ENCODE results near the gene KCNK2.

The KCNK2 gene

DNA sequence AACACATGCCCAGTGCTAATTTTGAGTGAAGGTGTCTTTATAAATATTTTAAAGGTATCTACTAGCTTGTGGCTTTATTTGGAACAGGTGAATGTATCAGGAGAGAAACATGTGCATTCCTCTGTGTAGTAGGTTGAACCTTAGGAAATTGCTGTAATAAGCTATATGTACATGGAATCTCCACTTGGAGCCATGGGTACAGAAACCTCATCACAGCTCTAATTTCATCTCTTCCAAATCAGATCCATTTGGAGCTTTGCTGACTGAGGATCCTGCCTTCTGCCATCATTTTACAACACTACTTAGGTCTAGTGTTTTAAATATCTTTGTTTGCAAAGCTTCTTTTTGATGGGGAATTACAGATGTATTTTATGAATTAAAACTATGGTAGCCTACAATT is 2.1 kb downstream of the KCNK2 start:
- ATAC-seq (ENCODE audit: low read depth) (no peak), DNase-seq (ENCODE audit: low spot score) (no peak)
- H3K36me3 ChIP-seq (ENCODE audit: low read depth) = no peaks in the 10 kb centered on the region
- H3K27ac ChIP-seq (ENCODE audit: poor library complexity, severe bottlenecking) = no peak overlapping the region
- peaks cover 5% of the 10 kb centered on the region for H3K27me3 ChIP-seq (ENCODE audit: insufficient read depth, poor library complexity, severe bottlenecking)
- H3K4me3 ChIP-seq (ENCODE audit: severe bottlenecking) = no peak overlapping the region
- TF ChIP-seq CTCF (IDR thresholded peaks at IDR 0.05; ENCODE audit: poor library complexity, severe bottlenecking) = no peak
- no peaks in the 10 kb centered on the region for H3K4me1 ChIP-seq (ENCODE audit: insufficient read depth, poor library complexity, severe bottlenecking)
- no peaks in the 10 kb centered on the region for H3K9me3 ChIP-seq (ENCODE audit: severe bottlenecking)

- no peaks in the 10 kb centered on the region for H3K9me3 ChIP-seq (ENCODE audit: severe bottlenecking)
- H3K4me3 ChIP-seq (ENCODE audit: severe bottlenecking) = no peak overlapping the region
- no peak overlapping the region for H3K27ac ChIP-seq (ENCODE audit: poor library complexity, severe bottlenecking)
- no peaks in the 10 kb centered on the region for H3K4me1 ChIP-seq (ENCODE audit: insufficient read depth, poor library complexity, severe bottlenecking)
- no peak for TF ChIP-seq CTCF (IDR thresholded peaks at IDR 0.05; ENCODE audit: poor library complexity, severe bottlenecking)
- no peak for ATAC-seq (ENCODE audit: low read depth)
- DNase-seq (ENCODE audit: low spot score) = no peak
- no peaks in the 10 kb centered on the region for H3K36me3 ChIP-seq (ENCODE audit: low read depth)
- H3K27me3 ChIP-seq (ENCODE audit: insufficient read depth, poor library complexity, severe bottlenecking) = no peaks in the 10 kb centered on the region
Measured at GRCh38 chr1:215087603-215088002, 5.1 kb downstream of the KCNK2 start.

DNA sequence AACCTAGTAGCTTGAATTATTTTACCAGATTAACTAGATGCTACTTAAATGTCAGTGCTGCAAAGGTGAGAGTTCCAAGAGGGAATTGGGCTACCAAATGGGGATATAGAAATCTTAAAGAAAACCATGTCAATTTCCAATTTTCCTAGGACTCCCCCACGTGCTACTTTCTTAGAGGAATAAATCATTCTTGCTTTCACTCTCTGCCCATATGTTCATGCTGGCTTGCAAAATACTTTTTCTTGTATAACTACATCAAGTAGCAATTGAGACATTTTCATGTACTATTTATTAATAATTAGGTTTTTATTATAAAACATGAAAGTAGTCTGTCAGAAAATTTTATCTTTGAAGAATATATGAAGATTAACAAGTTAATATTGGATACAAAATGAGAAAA is 11.8 kb downstream of the KCNK2 start:
- H3K9me3 ChIP-seq (ENCODE audit: severe bottlenecking) = no peaks in the 10 kb centered on the region
- H3K36me3 ChIP-seq (ENCODE audit: low read depth) = no peaks in the 10 kb centered on the region
- no peaks in the 10 kb centered on the region for H3K27me3 ChIP-seq (ENCODE audit: insufficient read depth, poor library complexity, severe bottlenecking)
- ATAC-seq (ENCODE audit: low read depth) (no peak), DNase-seq (ENCODE audit: low spot score) (no peak)
- no peaks in the 10 kb centered on the region for H3K4me1 ChIP-seq (ENCODE audit: insufficient read depth, poor library complexity, severe bottlenecking)
- no peak overlapping the region for H3K27ac ChIP-seq (ENCODE audit: poor library complexity, severe bottlenecking)
- TF ChIP-seq CTCF (IDR thresholded peaks at IDR 0.05; ENCODE audit: poor library complexity, severe bottlenecking) = no peak
- H3K4me3 ChIP-seq (ENCODE audit: severe bottlenecking) = no peak overlapping the region

DNA sequence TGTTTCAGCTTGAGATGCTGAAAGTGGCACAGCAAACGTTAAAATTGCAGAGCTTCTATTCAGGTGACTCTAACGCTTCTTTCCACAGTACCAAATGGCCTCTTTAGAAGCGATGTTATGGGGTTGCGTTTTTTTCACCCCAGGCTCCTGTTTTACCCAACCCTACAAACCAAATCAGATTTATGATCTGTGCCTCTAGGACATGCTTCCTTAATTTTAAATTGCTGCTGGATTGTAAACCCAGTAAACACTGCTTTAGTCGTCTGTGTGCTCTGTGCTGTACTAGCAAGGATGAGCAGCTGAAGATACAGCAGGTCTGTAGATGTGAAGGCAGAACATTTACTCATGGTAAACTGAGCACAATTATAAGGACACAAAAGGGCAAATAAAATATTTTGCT is 13.0 kb downstream of the KCNK2 start:
- no peaks in the 10 kb centered on the region for H3K27me3 ChIP-seq (ENCODE audit: insufficient read depth, poor library complexity, severe bottlenecking)
- H3K27ac ChIP-seq (ENCODE audit: poor library complexity, severe bottlenecking) = no peak overlapping the region
- ATAC-seq (ENCODE audit: low read depth) (no peak), DNase-seq (ENCODE audit: low spot score) (no peak)
- TF ChIP-seq CTCF (IDR thresholded peaks at IDR 0.05; ENCODE audit: poor library complexity, severe bottlenecking) = no peak
- no peaks in the 10 kb centered on the region for H3K9me3 ChIP-seq (ENCODE audit: severe bottlenecking)
- H3K4me3 ChIP-seq (ENCODE audit: severe bottlenecking) = no peak overlapping the region
- no peaks in the 10 kb centered on the region for H3K4me1 ChIP-seq (ENCODE audit: insufficient read depth, poor library complexity, severe bottlenecking)
- no peaks in the 10 kb centered on the region for H3K36me3 ChIP-seq (ENCODE audit: low read depth)

DNA sequence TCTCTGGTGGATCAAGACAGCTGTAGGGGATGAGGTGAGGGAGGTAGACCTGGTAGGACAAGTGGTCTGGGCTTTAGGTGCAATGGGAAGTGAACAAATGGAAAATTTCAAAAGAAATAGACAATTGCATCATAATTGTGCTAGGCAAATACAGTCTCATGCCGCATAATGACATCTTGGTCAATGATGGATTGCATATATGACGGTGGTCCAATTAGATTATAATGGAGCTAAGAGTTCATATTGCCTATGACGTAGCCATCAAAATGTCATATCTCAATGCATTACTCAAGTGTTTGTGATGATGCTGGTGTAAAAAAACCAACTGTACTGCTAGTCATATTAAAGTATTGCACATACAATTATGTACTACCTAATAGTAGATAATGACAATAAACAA is 19.0 kb downstream of the KCNK2 start:
- ATAC-seq (ENCODE audit: low read depth) = no peak
- no peak for TF ChIP-seq CTCF (IDR thresholded peaks at IDR 0.05; ENCODE audit: poor library complexity, severe bottlenecking)
- DNase-seq (ENCODE audit: low spot score) = no peak
- H3K36me3 ChIP-seq (ENCODE audit: low read depth) = no peaks in the 10 kb centered on the region
- H3K27ac ChIP-seq (ENCODE audit: poor library complexity, severe bottlenecking) = no peak overlapping the region
- H3K9me3 ChIP-seq (ENCODE audit: severe bottlenecking) = no peaks in the 10 kb centered on the region
- no peaks in the 10 kb centered on the region for H3K27me3 ChIP-seq (ENCODE audit: insufficient read depth, poor library complexity, severe bottlenecking)
- H3K4me3 ChIP-seq (ENCODE audit: severe bottlenecking) = no peak overlapping the region
- H3K4me1 ChIP-seq (ENCODE audit: insufficient read depth, poor library complexity, severe bottlenecking) = no peaks in the 10 kb centered on the region
